Glutamatergic neuron (in vitro differentiated cells): ENCODE results near the gene ARHGEF9. TPM values are rescaled to one million over a fixed set of nuclear protein-coding genes. Genes with fewer than 3 reads are reported as not detected.

Experiments
- DNase-seq: peaks from one replicate; pipeline ENCODE4 v3.0.0; 2022
- H3K27ac Mint-ChIP-seq: one replicate; pipeline ENCODE4 v1.8.0; 2020; ENCODE audit warnings: mild to moderate bottlenecking, mixed read lengths, inconsistent platforms; ENCODE audit not compliant: unreplicated experiment
- H3K27me3 Mint-ChIP-seq: one replicate; pipeline ENCODE4 v1.8.0; 2020; ENCODE audit warnings: mild to moderate bottlenecking, moderate library complexity, mixed read lengths, inconsistent platforms; ENCODE audit not compliant: unreplicated experiment
- H3K36me3 Mint-ChIP-seq: one replicate; pipeline ENCODE4 v1.8.0; 2020; ENCODE audit warnings: mild to moderate bottlenecking, mixed read lengths, inconsistent platforms; ENCODE audit not compliant: unreplicated experiment
- H3K4me1 Mint-ChIP-seq: one replicate; pipeline ENCODE4 v1.8.0; 2020; ENCODE audit warnings: mild to moderate bottlenecking, low read depth, mixed read lengths, inconsistent platforms; ENCODE audit not compliant: unreplicated experiment
- H3K4me3 Mint-ChIP-seq: one replicate; pipeline ENCODE4 v1.8.0; 2020; ENCODE audit warnings: mild to moderate bottlenecking, mixed read lengths, inconsistent platforms; ENCODE audit not compliant: unreplicated experiment
- H3K9me3 Mint-ChIP-seq: one replicate; pipeline ENCODE4 v1.8.0; 2020; ENCODE audit warnings: mild to moderate bottlenecking, moderate library complexity, mixed read lengths, inconsistent platforms; ENCODE audit not compliant: unreplicated experiment
- CTCF ChIP-seq: fragments of 200-600 bp; sonication (generic); IDR thresholded peaks from one replicate; pipeline ENCODE4 v1.5.0; 2021; ENCODE audit not compliant: partially characterized antibody, unreplicated experiment
- total RNA-seq: library from RNA; stranded (reverse); fragmentation: NEBNext Ultra II Directional; extraction: Animal tissue kit (Norgen Biotek cat#: 25700); gene quantifications from one replicate; pipeline ENCODE4 v1.2.1, GENCODE V29; 2021; ENCODE audit not compliant: unreplicated experiment

Gene ARHGEF9
- total RNA-seq, 1 donor from 2014 or later = 138 TPM

- Mint-ChIP-seq H3K36me3 (no peaks in the 10 kb centered on the region), H3K27ac (no peak overlapping the region), H3K4me1 (peaks cover 3% of the 10 kb centered on the region), H3K27me3 (no peaks in the 10 kb centered on the region), H3K4me3 (no peak overlapping the region), H3K9me3 (no peaks in the 10 kb centered on the region)
- DNase-seq = no peak
- TF ChIP-seq CTCF = no peak
Observed at GRCh38 chrX:63782515-63782914, 2.5 kb downstream of the ARHGEF9 start.

GRCh38 chrX:63768760-63769159 is 16.3 kb downstream of the ARHGEF9 start:
- Mint-ChIP-seq H3K4me1 (no peaks in the 10 kb centered on the region), H3K4me3 (no peak overlapping the region), H3K9me3 (peaks cover 2% of the 10 kb centered on the region), H3K27ac (no peak overlapping the region), H3K27me3 (no peaks in the 10 kb centered on the region), H3K36me3 (peaks cover 5% of the 10 kb centered on the region)
- DNase-seq = no peak
- TF ChIP-seq CTCF = no peak

- H3K27ac Mint-ChIP-seq = no peak overlapping the region
- no peaks in the 10 kb centered on the region for H3K4me1 Mint-ChIP-seq
- no peak overlapping the region for H3K4me3 Mint-ChIP-seq
- no peak for DNase-seq
- H3K27me3 Mint-ChIP-seq = no peaks in the 10 kb centered on the region
- peaks cover 2% of the 10 kb centered on the region for H3K9me3 Mint-ChIP-seq
- no peak for TF ChIP-seq CTCF
- no peaks in the 10 kb centered on the region for H3K36me3 Mint-ChIP-seq
Observed at GRCh38 chrX:63765712-63766111, 19.3 kb downstream of the ARHGEF9 start.

GRCh38 chrX:63764946-63765345 is 20.1 kb downstream of the ARHGEF9 start:
- Mint-ChIP-seq H3K9me3 (peaks cover 2% of the 10 kb centered on the region), H3K27ac (no peak overlapping the region), H3K27me3 (no peaks in the 10 kb centered on the region), H3K36me3 (no peaks in the 10 kb centered on the region), H3K4me1 (no peaks in the 10 kb centered on the region), H3K4me3 (no peak overlapping the region)
- TF ChIP-seq CTCF = no peak
- no peak for DNase-seq

- no peak overlapping the region for H3K4me3 Mint-ChIP-seq
- TF ChIP-seq CTCF = no peak
- H3K9me3 Mint-ChIP-seq = peaks cover 3% of the 10 kb centered on the region
- no peaks in the 10 kb centered on the region for H3K36me3 Mint-ChIP-seq
- H3K27ac Mint-ChIP-seq = no peak overlapping the region
- no peak for DNase-seq
- peaks cover 5% of the 10 kb centered on the region for H3K4me1 Mint-ChIP-seq
- H3K27me3 Mint-ChIP-seq = no peaks in the 10 kb centered on the region
Observed at GRCh38 chrX:63761639-63762038, 23.4 kb downstream of the ARHGEF9 start.
